ENCODE results near the gene RTN4R.
A peak's percentile ranks its signal among the peaks of the same experiment; 100 is the strongest.

The RTN4R gene

DNA sequence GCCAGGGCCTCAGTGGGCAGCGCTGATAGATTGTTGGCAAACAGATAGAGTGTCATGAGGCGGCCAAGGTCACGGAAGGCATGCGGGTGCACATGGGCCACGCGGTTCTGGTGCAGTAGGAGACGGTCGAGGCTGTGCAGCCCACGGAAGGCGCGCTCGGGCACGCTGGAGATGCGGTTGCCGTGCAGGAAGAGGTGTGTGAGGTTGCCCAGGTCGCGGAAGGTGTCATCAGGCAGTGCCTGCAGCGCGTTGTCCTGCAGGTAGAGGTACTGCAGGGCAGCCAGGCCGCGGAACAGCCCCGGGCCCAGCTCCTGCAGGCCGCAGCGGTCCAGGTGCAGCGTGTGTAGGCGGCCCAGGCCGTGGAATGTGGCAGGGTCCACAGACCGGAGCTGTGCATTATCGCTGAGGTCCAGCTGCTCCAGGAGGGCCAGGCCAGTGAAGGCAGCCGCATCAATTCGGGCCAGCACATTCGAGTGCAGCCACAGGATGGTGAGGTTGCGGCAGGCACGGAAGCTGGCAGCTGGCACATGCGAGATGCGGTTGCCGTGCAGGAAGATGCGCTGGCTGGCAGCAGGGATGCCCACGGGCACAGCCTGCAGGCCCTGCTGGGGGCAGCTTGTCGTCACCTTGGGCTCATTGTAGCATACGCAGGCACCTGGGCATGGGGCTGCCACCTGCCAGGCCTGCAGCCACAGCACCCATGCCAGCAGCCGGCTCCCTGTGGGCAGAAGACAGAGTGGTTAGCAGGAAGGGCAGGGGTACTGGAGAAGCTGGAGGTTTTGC lies 25.5 kb downstream of the RTN4R start:
- no peak for DNase-seq (ENCODE audit: low read depth, low spot score)

DNA sequence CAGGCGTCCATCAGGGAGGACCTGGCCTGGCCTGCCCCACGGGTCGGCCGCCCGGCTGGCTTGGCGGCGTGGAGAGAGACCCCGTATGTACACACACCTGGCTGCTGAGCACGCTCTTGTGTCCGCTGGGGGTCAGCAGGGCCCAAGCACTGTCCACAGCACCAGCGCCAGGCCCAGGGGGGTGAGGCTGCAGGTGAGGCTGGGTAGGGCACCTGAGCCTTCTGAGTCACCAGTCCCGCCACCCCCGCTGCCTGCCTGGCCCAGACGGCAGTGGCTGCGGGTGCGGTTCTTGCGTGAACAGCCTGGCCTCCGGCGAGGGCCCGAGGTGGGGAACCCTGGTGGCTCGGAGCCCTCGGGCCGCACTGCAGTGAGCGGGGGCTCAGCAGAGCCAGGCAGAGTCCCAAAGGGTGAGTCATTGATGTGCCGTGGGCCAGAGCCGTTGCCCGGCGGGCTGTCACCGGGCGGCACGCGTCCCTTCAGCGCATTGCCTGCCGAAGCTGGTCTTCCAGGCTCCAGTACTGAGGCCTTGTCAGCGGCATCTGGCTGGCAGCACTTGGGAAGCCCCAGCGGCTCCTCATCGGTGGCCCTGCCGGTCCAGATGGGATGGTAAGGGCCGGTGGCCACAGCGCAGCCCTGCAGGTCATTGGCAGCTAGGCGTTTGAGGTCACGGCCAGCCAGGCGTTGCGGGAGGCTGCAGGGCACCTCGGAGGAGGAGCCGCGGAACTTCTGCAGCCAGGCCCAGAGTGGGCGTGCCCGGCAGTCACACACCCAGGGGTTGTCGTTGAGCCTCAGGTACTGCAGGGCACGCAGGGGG lies 26.3 kb downstream of the RTN4R start:
- peak; percentile 36 for DNase-seq (ENCODE audit: low read depth, low spot score)

DNA sequence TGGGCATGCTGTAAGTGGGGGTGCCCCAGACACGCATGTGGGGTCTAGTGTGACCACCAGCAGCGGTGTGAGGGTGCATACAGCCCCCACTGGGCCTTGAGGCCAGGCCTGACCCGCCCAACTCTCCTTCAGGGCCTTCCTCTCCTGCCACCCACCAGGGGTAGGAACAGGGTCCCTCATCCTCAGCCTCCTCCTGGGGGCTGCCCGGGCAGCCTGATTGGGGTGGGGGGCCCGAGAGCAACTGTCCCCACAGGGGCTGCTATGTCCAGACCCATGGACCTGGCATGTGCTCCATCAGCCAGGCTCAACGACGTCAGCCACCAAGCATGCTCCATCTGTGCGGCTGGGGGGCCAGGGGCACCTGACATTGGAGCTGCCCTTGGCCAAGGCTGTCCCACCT lies 27.2 kb downstream of the RTN4R start:
- no peak for DNase-seq (ENCODE audit: low read depth, low spot score)

DNA sequence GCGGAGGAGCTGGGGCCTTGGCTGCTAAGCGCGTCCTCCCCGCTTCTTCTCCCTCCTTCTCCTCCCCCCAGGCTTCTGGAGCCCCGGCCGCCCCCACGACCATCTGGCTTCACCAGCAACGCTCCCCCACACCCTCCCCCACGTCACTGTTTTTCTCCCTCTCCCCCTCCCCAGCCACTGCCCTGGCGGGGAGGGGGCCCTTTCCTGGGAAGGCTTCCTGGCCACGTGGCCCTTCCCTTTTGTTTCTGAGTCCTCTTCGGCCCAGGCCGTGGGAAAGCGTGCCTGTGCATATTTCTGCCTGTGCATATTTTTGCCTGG lies 27.7 kb downstream of the RTN4R start:
- peak; percentile 46 for DNase-seq (ENCODE audit: low read depth, low spot score)

GRCh38 chr22:20239676-20240446 lies 28.3 kb downstream of the RTN4R start:
- DNase-seq (ENCODE audit: low read depth, low spot score) = no peak

GRCh38 chr22:20238901-20239675 lies 29.0 kb downstream of the RTN4R start:
- DNase-seq (ENCODE audit: low read depth, low spot score) = no peak

DNA sequence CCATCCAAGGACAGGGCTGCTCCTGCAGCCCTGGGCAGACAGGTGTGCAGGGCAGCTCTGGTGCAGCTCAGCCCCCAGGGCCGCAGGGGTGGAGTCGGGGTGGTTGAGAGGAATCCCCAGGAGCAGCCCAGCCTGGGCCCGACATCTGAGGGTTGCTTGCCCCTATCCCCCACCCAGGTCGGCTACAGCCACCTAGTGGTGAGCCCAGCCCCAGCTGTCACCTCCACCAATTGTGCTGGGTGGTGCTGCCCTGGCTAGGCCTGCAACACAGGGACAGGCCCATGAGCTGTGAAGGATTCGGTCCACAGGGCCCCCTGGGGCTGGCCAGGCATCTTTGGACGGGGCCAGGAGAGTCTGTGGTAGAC lies 29.6 kb downstream of the RTN4R start:
- peak; percentile 44 for DNase-seq (ENCODE audit: low read depth, low spot score)

DNA sequence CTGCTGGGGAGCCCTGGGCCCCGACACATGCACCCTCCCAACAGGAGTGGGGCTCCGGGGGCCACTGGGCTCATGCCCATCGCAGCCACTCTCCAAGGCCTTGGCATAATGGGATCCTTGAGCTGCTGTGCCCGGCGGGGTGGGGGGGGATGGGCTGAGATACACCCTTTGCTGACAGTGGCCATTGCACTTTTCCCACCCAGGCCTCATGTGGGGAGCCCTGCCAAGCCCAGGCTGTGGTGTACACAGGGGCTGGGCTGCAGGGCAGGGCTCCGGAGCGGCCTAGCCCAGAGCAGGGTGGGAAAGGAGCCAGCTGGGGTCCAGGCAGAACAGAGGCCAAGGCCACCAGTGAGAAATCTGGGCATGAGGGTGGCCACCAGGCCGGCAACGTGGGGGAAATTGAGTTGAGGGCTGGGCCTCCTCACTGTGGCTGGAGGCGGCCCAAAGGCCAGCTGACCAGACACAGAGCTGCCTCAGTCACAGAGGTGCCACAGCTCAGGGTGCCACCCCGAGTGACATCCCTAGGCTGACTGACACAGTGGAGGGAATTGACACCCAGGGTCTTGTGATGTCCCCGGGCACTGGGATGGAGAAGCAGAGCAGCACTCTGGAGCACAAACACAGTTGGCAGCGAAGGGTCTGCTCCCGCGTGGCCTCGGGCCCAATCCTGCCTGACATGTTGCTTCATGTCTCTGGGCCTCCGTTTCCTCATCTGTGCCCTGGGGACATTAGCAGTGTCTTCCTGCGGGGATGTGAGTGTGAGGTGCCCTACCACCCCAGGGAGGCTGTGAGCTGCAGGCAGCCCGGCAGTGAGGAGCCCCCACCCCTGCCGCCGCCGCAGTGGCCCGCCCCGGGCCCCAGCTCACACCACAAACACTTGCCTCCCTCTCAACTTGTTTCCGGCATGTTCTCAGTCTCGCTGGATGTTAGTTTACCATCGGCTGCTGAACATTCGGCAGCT lies 30.4 kb downstream of the RTN4R start:
- DNase-seq (ENCODE audit: low read depth, low spot score) = no peak

DNA sequence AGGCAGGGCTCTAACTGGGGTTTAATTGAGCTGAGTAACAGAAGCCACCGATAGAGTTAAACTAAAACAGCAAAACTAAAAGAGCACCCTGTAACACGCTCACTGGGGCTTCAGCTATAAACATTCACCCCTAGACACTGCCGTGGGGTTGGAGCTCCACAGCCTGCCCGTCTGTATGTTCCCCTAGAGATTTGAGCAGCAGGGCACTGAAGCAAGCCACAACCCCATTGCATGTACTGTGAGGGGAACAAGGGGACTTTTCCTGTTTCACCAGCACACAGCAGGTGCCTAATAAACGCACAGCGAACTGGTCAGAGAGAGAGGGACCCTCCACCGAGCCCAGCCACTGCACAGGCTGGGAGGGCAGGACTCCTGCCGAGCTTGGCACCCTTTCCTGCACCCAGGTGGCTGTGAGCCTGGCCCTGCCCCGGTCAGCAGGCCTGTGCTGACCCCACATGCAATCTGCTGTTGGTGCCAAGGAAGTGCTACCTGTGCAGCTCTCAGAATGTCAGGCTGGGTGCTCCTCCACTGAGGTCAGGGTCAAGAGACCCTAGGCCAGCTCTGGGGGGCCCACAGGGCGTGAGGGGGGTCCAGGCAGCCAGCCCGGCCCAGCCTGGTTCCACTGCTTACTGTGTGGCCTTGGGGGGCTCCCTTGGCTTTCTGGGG lies 31.9 kb downstream of the RTN4R start:
- DNase-seq (ENCODE audit: low read depth, low spot score) = no peak

- no peak for DNase-seq (ENCODE audit: low read depth, low spot score)
Measured at GRCh38 chr22:20235389-20235991, 32.6 kb downstream of the RTN4R start.

GRCh38 chr22:20234760-20235388 lies 33.2 kb downstream of the RTN4R start:
- DNase-seq (ENCODE audit: low read depth, low spot score) = no peak

DNA sequence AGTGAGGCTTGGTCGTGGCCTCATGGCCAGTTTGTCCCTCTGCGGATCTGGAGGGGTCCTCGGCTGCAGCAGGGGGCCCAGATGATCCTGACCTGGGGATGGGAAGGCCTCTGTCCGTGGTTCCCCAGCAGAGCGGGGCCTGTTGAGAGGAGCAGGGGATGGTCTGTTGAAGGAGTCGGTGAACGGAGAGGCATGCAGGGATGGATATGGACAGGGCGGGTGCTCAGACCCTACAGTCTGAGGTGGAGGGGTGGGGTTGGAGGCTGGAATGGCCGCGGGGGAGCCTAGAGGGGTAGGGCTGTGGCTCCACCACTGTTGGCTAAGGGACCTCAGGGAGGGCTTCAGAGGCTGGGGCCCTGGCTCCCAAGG lies 33.8 kb downstream of the RTN4R start:
- DNase-seq (ENCODE audit: low read depth, low spot score) = no peak

GRCh38 chr22:20233351-20234313 lies 34.5 kb downstream of the RTN4R start:
- no peak for DNase-seq (ENCODE audit: low read depth, low spot score)

GRCh38 chr22:20232781-20233180 lies 35.3 kb downstream of the RTN4R start:
- DNase-seq (ENCODE audit: low read depth, low spot score) = no peak

- DNase-seq (ENCODE audit: low read depth, low spot score) = no peak
Measured at GRCh38 chr22:20232237-20232598, 35.9 kb downstream of the RTN4R start.

- DNase-seq (ENCODE audit: low read depth, low spot score) = no peak
Measured at GRCh38 chr22:20231514-20232236, 36.4 kb downstream of the RTN4R start.

GRCh38 chr22:20230777-20231420 lies 37.2 kb downstream of the RTN4R start:
- DNase-seq (ENCODE audit: low read depth, low spot score) = no peak
